A549 (cell line): ENCODE results near the gene ARHGEF3.

Source experiments
- CEBPB ChIP-seq, 2 experiments: fragments of >200 bp in 1 of 2; sonication (Bioruptor Twin) in 1 of 2; formaldehyde crosslinking in 1 of 2; IDR thresholded peaks; 2 replicates each; pipeline ENCODE4 v1.6.1; 2012 to 2016
- EHF ChIP-seq: fragments of 250-450 bp; sonication (Bioruptor Pico); IDR thresholded peaks from 2 replicates; pipeline ENCODE4 v1.5.0; 2020; ENCODE audit warnings: mild to moderate bottlenecking
- EP300 ChIP-seq, 2 experiments: fragments of >200 bp; sonication (Bioruptor Twin); formaldehyde crosslinking; IDR thresholded peaks; 2 replicates in 1 of 2; 3 replicates in 1 of 2; pipeline ENCODE4 v1.6.1; 2016 to 2017
- KDM1A ChIP-seq: fragments of 200-600 bp; sonication (generic); IDR thresholded peaks from 2 replicates; pipeline ENCODE4 v1.6.1; 2016; ENCODE audit warnings: low read depth, mild to moderate bottlenecking
- MAX ChIP-seq: IDR thresholded peaks from 2 replicates; pipeline ENCODE4 v1.6.1; 2012
- POLR2A ChIP-seq: IDR thresholded peaks from 2 replicates; pipeline ENCODE4 v1.6.1; 2012; ENCODE audit warnings: mild to moderate bottlenecking, low read length
- REST ChIP-seq: fragments of 200-600 bp; sonication (generic); IDR thresholded peaks from 2 replicates; pipeline ENCODE4 v1.6.1; 2016; ENCODE audit warnings: antibody characterized with exemption, mild to moderate bottlenecking, moderate library complexity
- SREBF2 ChIP-seq: fragments of 450-650 bp; IDR thresholded peaks from 2 replicates; pipeline ENCODE4 v1.6.1; 2014; ENCODE audit warnings: mild to moderate bottlenecking, moderate library complexity
- TFCP2L1 ChIP-seq: fragments of 250-450 bp; sonication (Bioruptor Pico); IDR thresholded peaks from 2 replicates; pipeline ENCODE4 v1.5.0; 2021; ENCODE audit warnings: mild to moderate bottlenecking
- ZC3H11A ChIP-seq: fragments of 450-650 bp; IDR thresholded peaks from 2 replicates; pipeline ENCODE4 v1.6.1; 2014; ENCODE audit warnings: antibody characterized with exemption, mild to moderate bottlenecking
- TF ChIP-seq, protein P1 (sequence below): fragments of >200 bp; sonication (Bioruptor Twin); formaldehyde crosslinking; IDR thresholded peaks from 3 replicates; pipeline ENCODE4 v1.5.1; 2016

GRCh38 chr3:56811546-56812202, 9.9 kb upstream of the ARHGEF3 start:
- TF ChIP-seq REST (no peak), MAX (no peak), SREBF2 (no peak), KDM1A (no peak), ZC3H11A (no peak), EP300 (IDR thresholded peaks at IDR 0.05) (no peak), EHF (CRISPR knock-in tag) (no peak), POLR2A (no peak), CEBPB (IDR thresholded peaks at IDR 0.05) (no peak), TFCP2L1 (CRISPR knock-in tag) (no peak)
- TF ChIP-seq, protein P1, sequence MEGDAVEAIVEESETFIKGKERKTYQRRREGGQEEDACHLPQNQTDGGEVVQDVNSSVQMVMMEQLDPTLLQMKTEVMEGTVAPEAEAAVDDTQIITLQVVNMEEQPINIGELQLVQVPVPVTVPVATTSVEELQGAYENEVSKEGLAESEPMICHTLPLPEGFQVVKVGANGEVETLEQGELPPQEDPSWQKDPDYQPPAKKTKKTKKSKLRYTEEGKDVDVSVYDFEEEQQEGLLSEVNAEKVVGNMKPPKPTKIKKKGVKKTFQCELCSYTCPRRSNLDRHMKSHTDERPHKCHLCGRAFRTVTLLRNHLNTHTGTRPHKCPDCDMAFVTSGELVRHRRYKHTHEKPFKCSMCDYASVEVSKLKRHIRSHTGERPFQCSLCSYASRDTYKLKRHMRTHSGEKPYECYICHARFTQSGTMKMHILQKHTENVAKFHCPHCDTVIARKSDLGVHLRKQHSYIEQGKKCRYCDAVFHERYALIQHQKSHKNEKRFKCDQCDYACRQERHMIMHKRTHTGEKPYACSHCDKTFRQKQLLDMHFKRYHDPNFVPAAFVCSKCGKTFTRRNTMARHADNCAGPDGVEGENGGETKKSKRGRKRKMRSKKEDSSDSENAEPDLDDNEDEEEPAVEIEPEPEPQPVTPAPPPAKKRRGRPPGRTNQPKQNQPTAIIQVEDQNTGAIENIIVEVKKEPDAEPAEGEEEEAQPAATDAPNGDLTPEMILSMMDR: no peak
